NOMO-1 (cell line): Measurements from ENCODE around the gene ATP1A1.
A peak's percentile ranks its signal among the peaks of the same experiment; 100 is the strongest.

Experiments used
- DNase-seq, 2 experiments: peaks; one replicate each; lab custom pipeline; 2025; ENCODE audit not compliant: unreplicated experiment in 2 of 2; lab: John Stamatoyannopoulos, UW

Gene ATP1A1

DNA sequence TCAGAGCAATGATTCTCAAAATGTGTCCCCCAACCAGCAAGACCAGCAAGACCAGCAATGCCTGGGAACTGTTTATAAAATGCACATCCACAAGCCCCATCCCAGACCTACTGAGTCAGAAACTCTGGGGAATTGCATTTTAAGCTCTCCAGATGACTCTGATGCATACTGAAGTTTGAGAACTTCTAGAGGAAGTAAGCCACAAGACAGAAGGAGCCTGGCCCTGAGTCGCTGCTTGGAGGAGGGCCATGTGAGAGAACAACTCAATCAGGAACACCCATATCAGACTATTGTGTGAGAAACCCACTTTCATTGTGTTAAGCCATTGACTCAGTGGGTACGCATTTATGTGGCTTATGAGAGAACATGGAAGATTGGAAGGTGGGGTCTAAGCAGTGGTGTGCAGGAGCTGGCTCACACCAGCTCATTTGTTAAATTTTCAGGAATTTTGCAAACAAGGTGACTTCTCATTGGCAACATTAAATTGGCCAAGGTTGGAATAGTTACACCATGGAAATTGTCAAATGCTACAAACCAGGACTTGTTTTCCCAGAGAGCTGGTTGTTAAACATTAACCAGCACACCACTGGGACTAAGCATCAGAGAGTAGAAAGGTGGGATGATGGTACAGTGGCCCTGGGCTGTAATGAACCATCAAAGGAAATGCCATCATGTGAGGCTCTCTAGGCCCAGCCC lies 38.9 kb downstream of the ATP1A1 start:
- no peak for DNase-seq

DNA sequence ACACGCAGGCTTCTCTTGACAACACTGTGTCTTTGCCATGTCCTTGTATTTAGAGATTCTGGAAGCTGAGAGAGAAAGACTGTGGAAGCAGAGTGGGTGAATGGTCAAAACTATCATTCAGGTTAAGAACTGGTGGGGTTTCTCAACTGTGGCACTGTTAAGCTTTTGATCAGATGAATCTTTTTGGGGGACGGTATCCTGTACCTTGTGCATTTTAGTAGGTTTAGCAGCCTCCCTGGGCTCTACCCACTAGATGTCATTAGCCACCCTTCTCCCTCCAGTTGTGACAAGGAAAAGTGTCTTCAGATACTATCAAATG lies 39.4 kb downstream of the ATP1A1 start:
- no peak for DNase-seq

DNA sequence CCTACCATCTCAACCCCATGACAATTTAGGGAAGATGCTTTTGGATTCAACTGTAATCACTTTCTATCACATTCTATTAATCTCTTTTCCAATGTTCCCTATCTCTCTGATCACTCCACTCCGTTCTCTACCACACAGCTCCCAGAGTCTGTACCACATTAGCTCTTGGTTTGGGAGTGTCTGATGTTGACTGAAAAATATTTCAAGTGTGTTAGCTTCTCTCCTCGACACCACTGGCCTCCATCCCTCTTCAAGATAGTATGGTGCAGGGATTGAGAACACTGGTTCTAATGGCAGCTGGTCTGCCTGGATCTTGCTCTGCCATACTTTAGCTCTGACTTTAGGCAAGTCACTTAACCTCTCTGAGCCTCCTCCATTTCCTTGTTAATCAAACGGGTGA lies 39.9 kb downstream of the ATP1A1 start:
- no peak for DNase-seq

DNA sequence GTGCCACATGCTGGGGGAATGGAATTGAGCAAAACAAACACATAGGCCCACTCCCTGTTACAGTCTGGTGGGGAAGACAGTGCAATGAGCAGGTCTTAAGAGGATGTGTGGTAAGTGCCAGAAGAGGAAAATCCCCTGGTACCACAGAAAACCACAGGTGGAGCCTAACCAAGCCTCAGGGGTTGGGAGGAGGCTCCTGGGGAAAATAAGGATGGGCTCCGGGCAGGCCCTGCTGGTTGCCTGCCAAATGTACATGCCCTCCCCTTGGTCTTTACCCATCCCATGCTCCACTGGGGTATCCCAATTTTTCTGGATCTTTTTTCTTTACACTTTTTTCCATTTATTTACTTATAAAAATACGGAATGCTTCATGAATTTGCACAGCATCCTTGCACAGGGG lies 40.4 kb downstream of the ATP1A1 start:
- no peak for DNase-seq

DNA sequence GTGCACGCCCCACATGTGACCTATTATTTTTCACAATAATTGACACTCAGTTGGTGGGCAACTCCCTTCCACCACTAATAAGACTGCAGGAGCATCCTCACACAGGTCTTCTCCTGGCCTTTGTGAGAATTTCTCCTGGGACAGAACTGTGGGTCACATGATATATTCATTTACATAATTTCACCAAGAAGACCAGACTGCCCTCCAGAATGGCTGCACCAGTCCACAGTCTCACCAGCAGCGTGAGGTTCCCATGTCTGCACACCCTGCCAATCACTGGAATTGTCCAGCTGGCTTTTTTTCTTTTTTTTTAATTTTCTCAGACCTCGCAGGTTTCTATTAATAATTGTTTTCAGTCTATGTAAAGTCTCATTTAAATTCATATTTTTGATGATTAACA lies 41.3 kb downstream of the ATP1A1 start:
- DNase-seq: no peak

DNA sequence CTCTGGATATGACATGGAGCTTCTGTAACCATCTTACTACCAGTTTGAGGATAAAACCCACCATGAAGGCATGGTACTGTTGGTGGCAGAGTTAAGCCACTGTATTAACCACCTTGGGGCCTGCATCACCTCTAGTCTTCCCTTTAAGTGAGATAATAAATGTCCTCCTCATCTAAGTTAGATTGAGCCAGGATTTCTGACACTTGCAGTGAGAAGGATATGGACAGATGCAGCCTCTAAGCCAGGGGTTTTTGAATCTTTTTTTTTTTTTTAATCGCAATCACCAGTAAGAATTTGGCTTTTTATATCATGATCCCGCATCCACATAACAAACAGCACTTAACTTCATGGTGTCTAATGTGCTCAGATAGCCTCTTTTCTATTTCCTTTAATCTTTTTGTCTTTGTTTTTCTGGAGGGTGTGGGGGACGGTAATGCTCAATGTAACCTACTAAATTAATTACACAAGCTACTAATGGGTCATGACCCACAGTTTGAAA lies 42.2 kb downstream of the ATP1A1 start:
- DNase-seq: no peak

DNA sequence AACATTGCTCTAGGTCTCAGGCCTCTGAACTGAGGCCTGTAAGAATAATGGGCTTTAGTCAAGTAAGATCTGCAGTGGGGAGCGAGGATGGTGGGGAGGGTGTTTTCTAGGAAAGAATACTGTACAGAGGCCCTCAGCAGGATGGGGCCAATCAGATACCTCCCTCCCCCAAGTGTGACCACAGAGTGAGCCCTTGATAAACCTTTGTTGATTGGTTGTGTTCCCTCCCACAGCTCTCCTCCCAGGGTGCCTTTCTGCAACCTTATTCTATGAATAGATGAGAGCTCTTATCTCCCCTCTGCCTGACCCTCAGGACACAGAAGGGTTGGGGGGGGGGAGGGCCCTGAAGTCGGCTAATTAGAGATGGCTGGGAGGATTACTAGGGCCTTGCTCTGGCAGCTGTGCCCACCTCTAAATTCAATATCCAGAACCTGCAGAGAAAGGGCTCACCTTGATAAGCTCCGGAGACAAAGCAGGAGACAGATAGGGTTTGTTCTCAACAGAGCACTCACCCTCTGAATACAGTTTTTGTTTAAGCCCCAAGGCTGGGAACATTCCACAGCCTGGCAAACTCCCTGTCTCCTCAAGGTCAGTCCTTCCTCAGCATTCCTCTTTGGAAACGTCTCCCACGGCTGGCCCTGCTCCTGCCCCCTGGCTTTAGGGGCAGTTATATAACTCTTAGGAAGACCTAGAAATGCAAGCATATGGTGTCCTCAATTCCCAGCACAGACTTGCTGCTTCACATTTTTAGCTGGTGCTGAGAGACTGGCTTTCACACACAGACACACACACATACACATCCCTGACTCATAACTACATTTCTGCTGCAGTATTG lies 42.9 kb downstream of the ATP1A1 start:
- DNase-seq: no peak

DNA sequence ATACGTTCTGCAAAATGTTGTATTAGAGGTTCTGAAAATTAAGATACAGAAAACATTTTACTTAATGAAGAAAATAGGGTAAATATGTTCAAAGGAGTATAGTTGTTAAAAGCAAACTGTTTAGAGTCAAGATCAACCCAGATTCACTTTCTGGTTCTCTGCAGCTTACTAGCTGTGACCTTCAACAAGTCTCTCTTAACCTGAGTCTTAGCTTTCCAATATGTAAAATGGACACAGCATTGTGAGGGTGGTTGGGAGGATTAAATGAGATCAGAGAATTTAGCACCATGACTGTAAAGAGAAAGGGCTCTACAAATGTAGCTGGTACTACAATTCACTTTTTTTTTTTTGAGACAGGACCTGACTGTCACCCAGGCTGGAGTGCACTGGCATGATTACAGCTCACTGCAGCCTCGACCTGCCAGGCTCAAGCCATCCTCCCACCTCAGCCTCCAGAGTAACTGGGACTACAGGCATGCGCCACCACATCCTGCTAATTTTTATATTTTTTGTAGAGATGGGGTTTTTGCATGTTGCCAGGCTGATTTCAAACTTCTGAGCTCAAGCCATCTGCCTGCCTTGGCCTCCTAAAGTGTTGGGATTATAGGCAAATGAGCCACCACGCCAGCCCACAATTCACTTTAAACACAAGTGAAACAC lies 43.9 kb downstream of the ATP1A1 start:
- DNase-seq: no peak

DNA sequence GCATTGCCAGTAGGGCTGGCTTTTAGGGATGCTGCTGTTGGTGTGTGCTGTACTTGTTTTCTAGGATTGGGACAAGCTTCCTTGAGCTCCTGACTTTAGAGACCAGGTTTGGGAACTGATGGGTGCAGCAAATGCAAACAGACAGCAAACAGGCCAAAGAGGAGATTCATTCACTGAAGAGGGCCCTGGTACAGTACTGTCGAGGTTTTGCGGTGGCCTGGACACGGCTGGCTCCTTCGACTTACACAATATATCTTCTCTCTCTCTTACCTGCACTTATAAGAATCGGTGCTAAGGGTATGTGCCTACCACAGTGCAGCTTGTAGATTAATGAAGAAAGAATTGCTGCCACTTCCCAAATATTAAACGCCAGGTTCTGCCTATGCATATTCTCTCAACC lies 44.6 kb downstream of the ATP1A1 start:
- DNase-seq: no peak

DNA sequence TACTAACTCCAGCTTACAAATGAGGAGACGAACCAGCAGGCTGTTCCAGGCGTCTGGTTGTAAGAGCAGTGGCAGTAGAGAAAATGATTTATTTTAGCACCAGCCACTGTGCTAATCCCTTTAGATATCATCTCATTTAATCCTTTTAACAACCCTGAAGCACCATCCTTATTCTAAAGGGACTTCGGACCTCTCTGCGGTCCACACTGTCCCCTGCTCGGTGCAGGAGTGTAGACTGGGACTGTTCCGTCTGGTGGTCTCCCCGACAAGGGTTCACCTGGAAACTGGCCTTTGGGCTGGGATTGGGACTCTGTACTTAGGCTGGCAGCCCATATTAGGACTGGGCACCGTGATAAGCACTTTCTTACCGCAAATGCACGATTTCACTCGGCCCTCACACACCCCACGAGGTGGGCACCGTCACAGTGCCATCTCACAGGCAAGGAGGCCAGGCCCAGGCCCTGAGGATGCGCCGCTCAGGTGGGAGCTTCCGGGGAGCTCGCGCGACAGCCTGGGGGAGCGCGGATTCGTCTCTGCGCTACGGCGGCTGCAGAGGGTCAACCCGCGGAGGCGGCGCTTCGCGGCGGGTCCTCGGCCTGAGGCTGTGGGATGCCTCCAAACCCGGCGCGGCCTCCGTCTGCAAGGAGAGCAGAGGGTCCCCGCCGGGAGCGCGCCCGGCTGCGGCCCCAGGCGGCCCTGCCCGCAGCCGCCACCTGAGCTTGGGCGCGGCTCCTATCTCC lies 45.2 kb downstream of the ATP1A1 start:
- DNase-seq: peak; percentile 31 to 53

DNA sequence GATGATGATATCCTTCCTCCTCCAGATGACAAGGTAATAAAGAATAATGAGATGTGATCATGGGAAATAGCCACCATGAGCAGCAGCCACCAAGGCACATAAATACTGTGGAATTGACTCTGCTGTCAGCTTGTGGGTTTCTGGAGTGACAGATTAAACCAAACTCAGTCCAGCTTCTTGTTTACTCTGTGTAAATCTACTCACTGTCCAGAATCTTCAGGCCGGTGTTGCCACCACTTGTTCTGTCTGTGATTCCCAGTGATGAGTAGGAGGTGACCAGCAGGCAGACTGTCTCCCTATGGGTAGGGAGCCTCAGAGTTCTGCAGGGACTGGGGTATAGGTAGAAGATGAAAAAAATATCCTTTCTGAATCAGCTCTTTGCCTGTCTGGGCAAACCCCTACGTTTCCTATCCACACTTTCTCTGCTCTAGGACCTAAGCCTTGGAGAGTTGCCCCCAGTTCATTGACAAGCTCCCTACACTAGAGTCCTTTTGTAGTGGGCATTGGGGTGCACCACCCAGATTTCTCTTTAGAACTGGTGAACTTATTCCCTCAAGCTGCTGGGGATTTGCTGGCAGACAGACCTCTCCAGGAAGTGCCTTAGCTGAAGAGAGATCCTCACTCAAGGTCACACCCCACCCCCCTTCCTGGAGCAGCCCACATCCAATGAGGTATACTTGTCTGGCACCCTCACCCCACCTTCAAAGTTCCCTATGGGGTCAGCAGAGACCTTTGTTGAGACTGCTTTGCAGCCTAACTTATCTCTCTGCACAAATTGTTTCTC lies 47.6 kb downstream of the ATP1A1 start:
- DNase-seq: no peak

DNA sequence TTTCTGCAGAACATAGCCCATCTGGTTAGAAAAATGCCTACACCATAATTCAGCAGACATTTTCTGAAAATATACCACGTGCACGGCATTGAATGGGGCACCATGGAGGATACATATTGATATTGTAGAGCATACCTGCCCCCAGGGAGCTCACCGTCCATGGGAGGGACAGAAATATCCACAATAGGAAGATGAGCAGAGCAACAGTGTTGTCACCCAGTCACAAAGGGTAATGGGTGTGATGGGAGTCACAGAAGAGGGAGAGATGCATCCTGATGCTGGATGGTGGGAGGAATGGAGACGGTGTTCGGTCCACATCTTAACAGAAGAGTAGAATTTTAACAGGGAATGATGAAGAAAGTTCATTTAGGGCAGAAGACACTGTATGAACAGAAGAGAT lies 51.4 kb downstream of the ATP1A1 start:
- DNase-seq: no peak

DNA sequence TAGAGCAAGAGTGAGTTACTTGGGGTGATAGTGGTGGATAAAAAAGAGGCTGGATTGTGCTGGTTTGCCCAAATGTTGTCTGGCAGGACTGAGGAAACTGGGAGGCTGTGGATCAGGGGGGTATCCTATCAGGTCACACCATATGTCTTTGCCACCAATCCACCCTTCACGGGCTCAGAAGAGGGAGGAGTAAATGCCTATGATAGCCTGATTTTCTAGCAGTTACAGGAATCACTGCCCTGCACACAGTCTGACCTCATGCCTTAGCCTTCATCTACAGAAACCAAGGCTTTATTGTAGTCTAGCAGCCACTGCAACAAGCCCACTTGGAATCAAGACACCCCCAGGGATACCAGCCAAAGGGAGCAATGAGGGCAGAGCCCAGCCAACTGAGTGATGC lies 51.8 kb downstream of the ATP1A1 start:
- DNase-seq: no peak

DNA sequence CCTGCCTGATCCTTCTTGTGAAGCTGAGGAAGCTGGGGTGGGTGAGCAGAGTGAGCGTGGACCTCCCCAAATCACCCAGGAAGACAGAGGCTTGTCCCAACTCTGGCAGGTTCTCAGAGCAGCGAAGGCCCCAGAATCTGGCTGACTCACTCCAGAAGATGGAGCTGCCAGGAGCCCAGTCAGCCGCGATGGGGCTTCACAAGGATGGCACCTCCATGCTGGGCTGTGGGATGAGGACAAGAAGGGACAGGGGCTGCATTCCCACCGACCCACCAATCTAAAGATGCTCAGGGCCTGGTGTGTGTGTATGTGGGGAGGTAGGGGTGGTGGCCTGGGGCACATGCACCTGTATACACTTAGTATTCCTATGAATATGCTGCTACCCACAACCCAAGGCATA lies 52.9 kb downstream of the ATP1A1 start:
- no peak for DNase-seq

DNA sequence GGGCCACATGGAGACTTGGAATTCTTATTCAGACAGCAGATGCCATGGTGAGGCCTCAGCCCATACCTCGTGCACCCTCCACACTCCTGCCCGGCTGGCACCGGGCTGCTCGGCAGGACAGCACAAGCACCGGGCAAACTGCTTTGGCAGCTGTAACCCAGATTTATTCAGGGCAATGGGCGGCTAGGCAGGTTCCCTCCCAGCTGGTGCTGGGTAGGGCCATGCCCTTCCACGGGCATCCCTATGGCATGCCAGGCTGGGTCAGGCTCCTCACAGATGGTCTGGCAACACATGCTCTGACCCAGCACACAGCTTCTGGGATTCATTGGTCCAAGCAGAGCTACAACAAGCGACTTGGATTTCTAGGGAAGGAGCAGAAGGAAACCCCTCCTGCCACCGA lies 53.4 kb downstream of the ATP1A1 start:
- DNase-seq: no peak

DNA sequence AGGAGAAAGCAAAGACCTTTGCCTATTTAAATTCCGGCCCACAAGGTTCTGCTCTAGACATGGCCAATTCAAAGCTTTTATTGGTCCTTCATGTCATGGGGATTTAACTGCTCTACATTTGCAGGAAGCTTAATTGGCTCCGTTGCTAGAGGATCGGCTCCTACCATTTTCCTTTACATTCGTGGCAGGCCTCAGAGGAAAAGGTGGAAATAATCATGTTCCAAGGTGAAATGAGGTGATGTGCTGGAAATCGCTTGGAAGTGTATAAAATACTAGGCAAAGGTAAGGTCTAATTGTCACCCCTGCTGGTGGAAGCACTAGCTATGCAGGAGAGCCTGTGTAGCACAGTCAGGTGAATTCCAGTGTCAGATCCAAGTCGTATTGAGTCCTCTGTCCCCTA lies 55.5 kb downstream of the ATP1A1 start:
- no peak for DNase-seq

DNA sequence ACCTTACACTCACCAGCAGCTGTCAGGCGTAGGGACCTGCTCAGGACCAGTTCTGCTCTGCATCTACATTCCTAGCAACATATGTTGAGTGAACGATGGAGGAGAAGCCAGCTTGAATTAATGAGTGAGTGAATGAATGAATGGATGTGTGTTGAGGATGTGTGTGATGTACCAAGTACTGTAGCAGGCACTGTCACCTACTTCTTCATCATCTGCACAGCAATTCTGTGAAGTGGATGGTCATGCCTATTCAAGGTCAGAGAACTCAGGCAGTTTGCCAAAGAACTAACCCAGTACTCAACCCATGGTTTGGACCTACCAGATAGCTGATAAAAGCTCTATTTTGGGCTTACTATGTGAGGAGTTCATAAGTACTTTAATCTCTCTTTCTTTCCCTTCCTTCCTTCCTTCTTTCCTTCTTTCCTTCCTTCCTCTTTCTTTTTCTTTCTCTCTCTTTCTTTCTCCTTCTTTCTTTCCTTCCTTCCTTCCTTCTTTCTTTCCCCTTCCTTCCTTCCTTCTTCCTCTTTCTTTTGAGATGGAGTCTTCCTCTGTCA lies 56.9 kb downstream of the ATP1A1 start:
- DNase-seq: no peak

DNA sequence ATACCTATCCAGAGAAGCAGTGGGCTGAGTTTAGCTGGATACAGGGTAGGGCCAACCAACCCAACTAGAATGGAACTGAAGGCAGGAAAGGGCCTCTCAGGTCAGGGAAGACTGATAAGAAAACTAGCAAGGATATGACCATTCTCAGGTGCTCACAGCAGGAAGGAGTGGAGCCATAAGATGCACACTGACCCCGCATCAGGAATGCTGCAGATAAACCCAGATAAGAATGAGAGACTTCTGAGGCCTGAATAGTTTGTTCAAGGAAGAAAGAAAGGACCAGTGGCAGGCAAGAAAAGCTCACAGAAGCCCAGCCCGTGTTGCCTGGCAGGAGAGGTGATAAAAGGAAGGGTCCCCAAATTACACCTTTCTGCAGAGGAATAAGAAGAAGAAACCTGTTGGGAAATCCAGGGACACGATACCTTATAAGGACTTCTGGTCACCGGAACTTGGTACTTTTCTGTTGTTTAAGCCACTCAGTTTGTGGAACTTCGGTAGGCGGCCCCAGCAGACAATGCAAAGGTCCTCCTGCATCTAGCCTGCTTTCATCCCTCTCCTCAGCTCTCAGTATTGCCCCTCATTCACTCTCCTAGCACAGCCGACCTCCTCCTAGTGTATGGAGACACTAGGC lies 58.9 kb downstream of the ATP1A1 start:
- DNase-seq: no peak

DNA sequence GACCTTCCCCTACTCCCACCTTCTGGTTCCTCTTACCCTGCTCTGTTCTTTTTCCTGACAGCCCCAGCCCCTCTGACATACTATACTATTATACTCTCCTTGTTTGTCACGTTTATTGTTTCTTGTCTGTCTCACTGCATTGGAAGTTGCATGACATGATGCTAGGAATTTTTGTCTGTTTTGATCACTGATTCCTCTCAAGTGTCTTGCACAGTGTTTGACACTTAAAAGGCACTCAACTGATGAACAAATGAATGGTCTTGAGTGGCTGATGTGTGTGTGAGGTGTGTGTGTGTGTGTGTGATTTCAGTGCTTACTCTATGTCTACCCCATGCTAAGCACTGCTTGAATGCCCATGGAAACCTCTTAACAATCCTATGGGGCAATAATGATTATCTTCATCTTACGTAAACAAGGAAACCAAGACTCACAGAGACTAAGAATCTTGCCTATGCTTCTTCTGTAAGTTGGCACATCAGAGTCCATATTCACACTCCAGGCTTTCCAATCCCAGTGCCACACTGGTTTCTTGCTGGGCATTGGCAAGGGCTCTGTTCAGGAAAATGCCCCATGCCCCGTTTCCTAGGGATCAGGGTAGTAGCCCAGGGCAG lies 59.7 kb downstream of the ATP1A1 start:
- DNase-seq: no peak
